HCT116 (cell line): ENCODE measurements around the gene SLC38A8. TPM values are rescaled to one million over a fixed set of nuclear protein-coding genes. Genes with fewer than 3 reads are reported as not detected.

Experiments
- ATAC-seq: fragments of 200-7000 bp; cut with Tn5 transposase; 2 replicates; pipeline ENCODE4 v1.9.1; 2020; ENCODE audit warnings: mild to moderate bottlenecking, moderate library complexity
- BruUV-seq: library from RNA; stranded (reverse); fragments of 400-500 nt; replicated peaks from 2 replicates; lab custom pipeline; 2021; lab: Mats Ljungman, UMichigan
- CTCF ChIA-PET: fragments of 300-600 bp; sonication (Branson Sonifier 250); formaldehyde crosslinking; loops from one replicate; lab custom pipeline; 2021; ENCODE audit warnings: antibody characterized with exemption; lab: Charles Lee
- POLR2A ChIA-PET: fragments of 300-600, 350-600 bp; sonication (Branson Sonifier 250); formaldehyde crosslinking; loops from one replicate; lab custom pipeline; 2021; ENCODE audit warnings: antibody characterized with exemption; lab: Charles Lee
- RAD21 ChIA-PET, 2 experiments: fragments of 300-600 bp; sonication (Branson Sonifier 250); formaldehyde crosslinking; loops; one replicate each; lab custom pipeline; 2023; ENCODE audit warnings: low total read pairs in 2 of 2; ENCODE audit not compliant: uncharacterized antibody in 2 of 2, unreplicated experiment in 2 of 2, low non-redundant PET in 1 of 2; lab: Charles Lee
- DNase-seq: peaks from one replicate; pipeline ENCODE4 v3.0.0-alpha.2; 2010; ENCODE audit warnings: low read depth, low spot score
- H2AFZ ChIP-seq: fragments of 200-600 bp; shearing (Covaris generic), sonication (generic); 2 replicates; pipeline ENCODE4 v1.6.1; 2017; ENCODE audit warnings: low read depth, mixed run types, mixed read lengths, antibody characterized with exemption, low read length; ENCODE audit not compliant: poor library complexity, severe bottlenecking
- H3K27ac ChIP-seq: 2 replicates; pipeline ENCODE4 v1.5.1; 2012; ENCODE audit warnings: low read depth, low read length
- H3K27me3 ChIP-seq: fragments of 200-600 bp; sonication (generic); 2 replicates; pipeline ENCODE4 v1.6.1; 2016; ENCODE audit warnings: mixed run types, low read length, mixed read lengths; ENCODE audit not compliant: insufficient read depth
- H3K36me3 ChIP-seq, 2 experiments: fragments of 200-500 bp in 1 of 2; fragments of 200-600 bp in 1 of 2; sonication (Bioruptor generic) in 1 of 2; sonication (generic) in 1 of 2; 2 replicates each; pipeline versions ENCODE4 v1.5.1 to v1.6.1; 2014 to 2016; ENCODE audit warnings: low read length in 2 of 2, inconsistent platforms in 1 of 2, mixed read lengths in 1 of 2, mixed run types in 1 of 2; ENCODE audit not compliant: insufficient read depth in 2 of 2, control insufficient read depth in 1 of 2
- H3K4me1 ChIP-seq, 2 experiments: fragments of 200-600 bp in 1 of 2; sonication (generic) in 1 of 2; 2 replicates each; pipeline versions ENCODE4 v1.5.1 to v1.6.1; 2012 to 2017; ENCODE audit warnings: low read length in 2 of 2, inconsistent platforms in 1 of 2, mild to moderate bottlenecking in 1 of 2, mixed read lengths in 1 of 2, mixed run types in 1 of 2, moderate library complexity in 1 of 2; ENCODE audit not compliant: insufficient read depth in 2 of 2, control insufficient read depth in 1 of 2
- H3K4me2 ChIP-seq: fragments of 200-600 bp; sonication (generic); 2 replicates; pipeline ENCODE4 v1.6.1; 2017; ENCODE audit warnings: mixed run types, low read length, mixed read lengths
- H3K4me3 ChIP-seq, 2 experiments: fragments of 200-600 bp in 1 of 2; sonication (generic) in 1 of 2; replicated peaks in 1 of 2; 2 replicates each; pipeline ENCODE4 v1.5.1; 2011 to 2016; ENCODE audit warnings: low read length in 2 of 2, control low read depth in 1 of 2, low read depth in 1 of 2, mild to moderate bottlenecking in 1 of 2, mixed read lengths in 1 of 2, mixed run types in 1 of 2
- H3K79me2 ChIP-seq: fragments of 200-600 bp; sonication (generic); 2 replicates; pipeline ENCODE4 v1.6.1; 2017; ENCODE audit warnings: mild to moderate bottlenecking, mixed run types, low read length, moderate library complexity, mixed read lengths; ENCODE audit not compliant: insufficient read depth
- H3K9ac ChIP-seq: fragments of 200-600 bp; sonication (generic); 2 replicates; pipeline ENCODE4 v1.6.1; 2016; ENCODE audit warnings: low read length, mixed read lengths
- H3K9me2 ChIP-seq: fragments of 200-600 bp; sonication (generic), shearing (Covaris generic); 2 replicates; pipeline ENCODE4 v1.6.1; 2017; ENCODE audit warnings: mixed run types, mild to moderate bottlenecking, moderate library complexity; ENCODE audit not compliant: insufficient read depth
- H3K9me3 ChIP-seq, 2 experiments: fragments of 200-500 bp in 1 of 2; fragments of 200-600 bp in 1 of 2; sonication (Bioruptor generic) in 1 of 2; sonication (generic) in 1 of 2; 2 replicates each; pipeline ENCODE4 v1.6.1; 2014 to 2017; ENCODE audit warnings: low read length in 2 of 2, mixed read lengths in 2 of 2, inconsistent platforms in 1 of 2, low read depth in 1 of 2, mild to moderate bottlenecking in 1 of 2, mixed run types in 1 of 2, moderate library complexity in 1 of 2; ENCODE audit not compliant: control insufficient read depth in 1 of 2, insufficient read depth in 1 of 2
- H4K20me1 ChIP-seq: fragments of 200-600 bp; sonication (generic), shearing (Covaris generic); 2 replicates; pipeline ENCODE4 v1.6.1; 2017; ENCODE audit warnings: mixed run types, mild to moderate bottlenecking, moderate library complexity; ENCODE audit not compliant: insufficient read depth
- CEBPB ChIP-seq: IDR thresholded peaks from 2 replicates; pipeline ENCODE4 v1.6.1; 2012; ENCODE audit warnings: low read depth
- CTCF ChIP-seq, 3 experiments: fragments of 200-600 bp in 1 of 3; sonication (generic) in 1 of 3; IDR thresholded peaks in 2 of 3; conservative IDR thresholded peaks in 1 of 3; 2 replicates each; pipeline ENCODE4 v1.5.1; 2012 to 2017; ENCODE audit warnings: low read depth in 2 of 3, low read length in 2 of 3, antibody characterized with exemption in 1 of 3, borderline replicate concordance in 1 of 3, control low read depth in 1 of 3, mild to moderate bottlenecking in 1 of 3, mixed read lengths in 1 of 3, mixed run types in 1 of 3, moderate library complexity in 1 of 3; ENCODE audit not compliant: insufficient read depth in 1 of 3
- EGR1 ChIP-seq: IDR thresholded peaks from 2 replicates; pipeline ENCODE4 v1.6.1; 2012; ENCODE audit warnings: low read depth
- EZH2phosphoT487 ChIP-seq: fragments of 200-600 bp; IDR thresholded peaks from 2 replicates; pipeline ENCODE4 v1.6.1; 2018; ENCODE audit warnings: antibody characterized with exemption, borderline replicate concordance
- FOSL1 ChIP-seq: IDR thresholded peaks from 2 replicates; pipeline ENCODE4 v1.6.1; 2012; ENCODE audit warnings: low read depth
- POLR2AphosphoS5 ChIP-seq: IDR thresholded peaks from 2 replicates; pipeline ENCODE4 v1.6.1; 2011; ENCODE audit warnings: mild to moderate bottlenecking, low read depth, low read length, moderate library complexity
- TCF7L2 ChIP-seq: IDR thresholded peaks from 2 replicates; pipeline ENCODE4 v1.7.0; 2011; ENCODE audit warnings: borderline replicate concordance, inconsistent platforms; ENCODE audit not compliant: insufficient read depth, insufficient read length; ENCODE audit errors: extremely low read depth
- YY1 ChIP-seq: IDR thresholded peaks from 2 replicates; pipeline ENCODE4 v1.6.1; 2011; ENCODE audit warnings: low read length, low read depth, moderate library complexity, mild to moderate bottlenecking; ENCODE audit not compliant: insufficient replicate concordance; ENCODE audit errors: extremely low read depth
- ZBTB33 ChIP-seq: IDR thresholded peaks from 2 replicates; pipeline ENCODE4 v1.6.1; 2011; ENCODE audit warnings: mild to moderate bottlenecking, low read length, moderate library complexity; ENCODE audit not compliant: insufficient replicate concordance; ENCODE audit errors: extremely low read depth
- intact Hi-C: fragments of 100-400 bp; cut with micrococcal nuclease; formaldehyde crosslinking; loops from 2 replicates; pipeline ENCODE4 v1.10.0; 2022
- total RNA-seq: library from RNA; stranded (reverse); gene quantifications from one replicate; pipeline ENCODE4 v1.2.1, GENCODE V29; 2021; ENCODE audit not compliant: unreplicated experiment

SLC38A8 gene
- total RNA-seq, 1 experiment from 2014 or later, result not detected

- CTCF ChIA-PET, result no interaction called here
Measured at GRCh38 chr16:84007520-84007919, 35.1 kb downstream of the SLC38A8 start.

More at GRCh38 chr16:84007520-84007919, 35.1 kb downstream of the SLC38A8 start:
- DNase-seq (no peak), ATAC-seq (no peak)
- BruUV-seq, result no TSS peak
- intact Hi-C loops, result no loop called here
- Histone ChIP-seq H3K27me3 (0 out of 2 replicates have a peak, but pooled peaks cover 5% of the 10 kb centered on the region), H3K79me2 (no peaks in the 10 kb centered on the region), H3K4me3 (no peak overlapping the region), H2AFZ (no peak overlapping the region), H3K4me1 (no peaks in the 10 kb centered on the region), H3K4me2 (no peak overlapping the region), H3K27ac (no peak overlapping the region), H3K36me3 (no peaks in the 10 kb centered on the region), H4K20me1 (no peaks in the 10 kb centered on the region), H3K9ac (no peak overlapping the region), H3K9me3 (no peaks in the 10 kb centered on the region), H3K9me2 (no peaks in the 10 kb centered on the region)
- POLR2A ChIA-PET, result no interaction called here
- RAD21 ChIA-PET, result no interaction called here
- no peak for TF ChIP-seq CEBPB
- TF ChIP-seq FOSL1, result no peak
- TF ChIP-seq EGR1, result no peak
- TF ChIP-seq ZBTB33, result no peak
- TF ChIP-seq POLR2AphosphoS5, result no peak
- TF ChIP-seq EZH2phosphoT487, result no peak
- TF ChIP-seq CTCF (IDR thresholded peaks at IDR 0.05 in 2 of 3, conservative IDR thresholded peaks at IDR 0.05 in 1 of 3; ENCODE audit: borderline replicate concordance in 1 of 3, insufficient read depth in 1 of 3, low read depth in 2 of 3, low read length in 2 of 3), result no peak
- no peak for TF ChIP-seq YY1
- TF ChIP-seq TCF7L2, result no peak
